Uterus (tissue), 4 donors: ENCODE measurements around the gene GAP43. TPM values are rescaled to one million over a fixed set of nuclear protein-coding genes. Genes with fewer than 3 reads are reported as not detected.

ENCODE experiments used
- DNase-seq, 2 donors: peaks; one replicate each; pipeline ENCODE4 v3.0.0-alpha.2; 2019 to 2020
- H3K27ac ChIP-seq, 2 donors: fragments of 200-600 bp; sonication (generic); 1 replicate in 1 of 2; 2 replicates in 1 of 2; pipeline ENCODE4 v1.5.1; 2016 to 2018
- H3K27me3 ChIP-seq, 2 donors: fragments of 200-600 bp; sonication (generic); one replicate each; pipeline ENCODE4 v1.5.1; 2018 to 2019; ENCODE audit warnings: control low read depth in 1 of 2
- H3K36me3 ChIP-seq, 2 donors: fragments of 200-600 bp; sonication (generic); one replicate each; pipeline ENCODE4 v1.5.1; 2019; ENCODE audit warnings: control low read depth in 1 of 2
- H3K4me1 ChIP-seq, 2 donors: fragments of 200-600 bp; sonication (generic); one replicate each; pipeline ENCODE4 v1.5.1; 2018 to 2019; ENCODE audit warnings: control low read depth in 1 of 2
- H3K4me3 ChIP-seq, 2 donors: fragments of 200-600 bp; sonication (generic); 1 replicate in 1 of 2; 2 replicates in 1 of 2; pipeline ENCODE4 v1.5.1; 2018 to 2019; ENCODE audit warnings: mild to moderate bottlenecking in 1 of 2
- H3K9me3 ChIP-seq, 2 donors: fragments of 200-600 bp; sonication (generic); one replicate each; pipeline ENCODE4 v1.5.1; 2019; ENCODE audit warnings: control low read depth in 1 of 2
- POLR2A ChIP-seq, 2 donors: fragments of 450-650 bp; IDR thresholded peaks; one replicate each; pipeline ENCODE4 v1.6.1; 2016; ENCODE audit warnings: antibody characterized with exemption in 2 of 2, mild to moderate bottlenecking in 1 of 2, moderate library complexity in 1 of 2
- intact Hi-C: fragments of 100-400 bp; cut with DNase I; formaldehyde crosslinking; loops from one replicate; pipeline ENCODE4 v1.15.1; 2023; ENCODE audit warnings: low total_unique reads
- total RNA-seq, 4 donors: library from RNA; depleted of rRNA in 3 of 4; stranded (reverse); fragments of >200 nt in 3 of 4; gene quantifications; one replicate each; pipeline versions ENCODE4 v1.1.0 to v1.2.4, GENCODE V29; 2014 to 2023
- TF ChIP-seq, protein P1 (sequence below), 4 experiments: fragments of 200-600 bp in 2 of 4; fragments of 450-650 bp in 2 of 4; sonication (generic) in 2 of 4; IDR thresholded peaks; one replicate each; pipeline ENCODE4 v1.5.1; 2016 to 2019; ENCODE audit warnings: antibody characterized with exemption in 4 of 4, mild to moderate bottlenecking in 2 of 4, moderate library complexity in 1 of 4
- donor health status: DM: yes; HTN: yes; CAD: no.

GAP43 gene
- total RNA-seq, 4 donors from 2014 or later = 7.0 TPM; not detected in 3

DNA sequence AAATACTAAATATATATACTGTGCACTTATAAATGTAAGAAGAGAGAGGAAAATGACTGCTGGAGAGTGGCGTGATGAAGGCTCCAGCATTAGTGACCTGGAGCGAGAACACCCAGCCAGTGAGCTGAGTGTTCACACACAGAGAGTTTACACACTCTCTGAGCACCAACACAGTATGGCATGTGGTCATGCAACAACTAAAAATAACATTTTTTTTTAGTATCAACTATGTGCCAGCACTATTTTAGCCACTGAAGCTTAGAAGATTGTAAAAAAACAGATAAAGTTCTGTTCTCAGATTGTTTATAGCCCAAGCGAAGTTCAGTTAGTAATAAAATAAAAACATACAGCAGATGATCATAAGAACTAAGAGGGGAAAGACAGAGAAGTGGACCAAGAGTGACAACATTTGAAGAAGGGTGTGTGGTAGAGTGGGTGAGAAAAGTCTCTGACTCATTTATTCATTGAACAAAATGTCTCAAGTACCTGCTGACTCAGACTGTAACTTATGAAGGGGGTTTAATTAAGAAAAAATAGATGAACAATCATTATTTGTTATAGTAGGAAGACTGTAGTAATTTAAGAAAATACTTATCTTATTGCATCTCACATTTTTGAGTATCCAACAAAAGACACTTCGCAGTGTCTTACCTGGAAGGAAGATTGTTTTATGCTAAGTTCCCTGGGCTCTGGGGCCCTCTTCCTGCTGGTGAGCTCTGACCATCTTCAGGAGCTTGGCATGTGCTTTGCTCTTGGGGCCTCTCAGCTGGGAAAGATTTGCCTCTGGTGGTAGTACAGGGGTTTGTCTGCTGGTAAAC lies 43.8 kb downstream of the GAP43 start:
- Histone ChIP-seq H3K4me1 (no peaks in the 10 kb centered on the region), H3K9me3 (no peaks in the 10 kb centered on the region), H3K36me3 (no peaks in the 10 kb centered on the region), H3K27ac (no peak overlapping the region), H3K4me3 (no peak overlapping the region), H3K27me3 (no peaks in the 10 kb centered on the region)
- no peak for DNase-seq
- TF ChIP-seq, protein P1, sequence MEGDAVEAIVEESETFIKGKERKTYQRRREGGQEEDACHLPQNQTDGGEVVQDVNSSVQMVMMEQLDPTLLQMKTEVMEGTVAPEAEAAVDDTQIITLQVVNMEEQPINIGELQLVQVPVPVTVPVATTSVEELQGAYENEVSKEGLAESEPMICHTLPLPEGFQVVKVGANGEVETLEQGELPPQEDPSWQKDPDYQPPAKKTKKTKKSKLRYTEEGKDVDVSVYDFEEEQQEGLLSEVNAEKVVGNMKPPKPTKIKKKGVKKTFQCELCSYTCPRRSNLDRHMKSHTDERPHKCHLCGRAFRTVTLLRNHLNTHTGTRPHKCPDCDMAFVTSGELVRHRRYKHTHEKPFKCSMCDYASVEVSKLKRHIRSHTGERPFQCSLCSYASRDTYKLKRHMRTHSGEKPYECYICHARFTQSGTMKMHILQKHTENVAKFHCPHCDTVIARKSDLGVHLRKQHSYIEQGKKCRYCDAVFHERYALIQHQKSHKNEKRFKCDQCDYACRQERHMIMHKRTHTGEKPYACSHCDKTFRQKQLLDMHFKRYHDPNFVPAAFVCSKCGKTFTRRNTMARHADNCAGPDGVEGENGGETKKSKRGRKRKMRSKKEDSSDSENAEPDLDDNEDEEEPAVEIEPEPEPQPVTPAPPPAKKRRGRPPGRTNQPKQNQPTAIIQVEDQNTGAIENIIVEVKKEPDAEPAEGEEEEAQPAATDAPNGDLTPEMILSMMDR (IDR thresholded peaks at IDR 0.05) = no peak
- TF ChIP-seq POLR2A (IDR thresholded peaks at IDR 0.05) = no peak
- intact Hi-C loops = no loop called here

DNA sequence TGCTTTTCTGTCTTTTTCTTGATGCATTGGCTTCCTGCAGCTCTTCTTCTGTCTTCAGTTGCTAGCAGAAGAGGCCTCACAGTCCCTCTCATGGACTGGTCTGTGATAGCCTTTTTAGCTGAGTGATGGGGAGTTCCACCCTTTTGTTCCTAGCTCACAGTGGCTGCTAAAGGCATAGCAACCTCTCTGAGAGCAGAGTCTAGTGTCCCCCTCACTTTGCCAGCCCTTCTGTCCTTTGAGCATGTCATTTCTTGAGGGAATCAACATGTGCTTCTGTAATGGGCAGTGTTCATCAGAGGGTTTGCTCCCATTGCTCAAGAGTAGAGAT lies 44.4 kb downstream of the GAP43 start:
- Histone ChIP-seq H3K36me3 (no peaks in the 10 kb centered on the region), H3K4me1 (no peaks in the 10 kb centered on the region), H3K27me3 (no peaks in the 10 kb centered on the region), H3K9me3 (no peaks in the 10 kb centered on the region), H3K4me3 (no peak overlapping the region), H3K27ac (no peak overlapping the region)
- no peak for TF ChIP-seq POLR2A (IDR thresholded peaks at IDR 0.05)
- TF ChIP-seq, protein P1 (IDR thresholded peaks at IDR 0.05) = no peak
- intact Hi-C loops = no loop called here
- no peak for DNase-seq

DNA sequence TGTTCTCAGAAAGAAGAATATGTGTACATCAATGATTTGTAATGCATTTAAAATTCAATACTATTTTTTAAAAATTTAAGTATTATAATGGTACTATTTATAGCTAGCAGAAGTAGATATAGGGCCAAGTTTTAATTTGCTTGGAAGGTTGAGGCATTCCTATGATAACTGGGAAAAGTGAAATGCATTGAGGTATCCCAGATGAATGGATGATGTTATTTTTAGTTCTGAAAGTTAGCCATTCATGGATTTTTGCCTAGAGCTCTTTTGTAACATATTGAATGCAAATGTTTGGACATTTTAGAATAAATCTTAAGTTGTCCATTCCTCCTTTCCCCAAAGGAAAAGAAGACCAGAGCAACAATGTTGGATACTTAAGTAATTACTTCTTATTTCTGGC lies 47.6 kb downstream of the GAP43 start:
- DNase-seq = no peak
- no peaks in the 10 kb centered on the region for H3K27me3 ChIP-seq
- no peaks in the 10 kb centered on the region for H3K4me1 ChIP-seq
- no peaks in the 10 kb centered on the region for H3K9me3 ChIP-seq
- no peak overlapping the region for H3K4me3 ChIP-seq
- TF ChIP-seq, protein P1 (IDR thresholded peaks at IDR 0.05) = no peak
- TF ChIP-seq POLR2A (IDR thresholded peaks at IDR 0.05) = no peak
- intact Hi-C loops = no loop called here
- H3K36me3 ChIP-seq = no peaks in the 10 kb centered on the region
- H3K27ac ChIP-seq = no peak overlapping the region

- intact Hi-C loops = no loop called here
- Histone ChIP-seq H3K27me3 (no peaks in the 10 kb centered on the region), H3K36me3 (no peaks in the 10 kb centered on the region), H3K4me1 (no peaks in the 10 kb centered on the region), H3K9me3 (no peaks in the 10 kb centered on the region), H3K4me3 (no peak overlapping the region), H3K27ac (peak overlapping the region; percentile 7 to 33)
- DNase-seq = no peak
- TF ChIP-seq, protein P1 (IDR thresholded peaks at IDR 0.05) = no peak
- TF ChIP-seq POLR2A (IDR thresholded peaks at IDR 0.05) = no peak
Measured at GRCh38 chr3:115671761-115672455, 48.6 kb downstream of the GAP43 start.

GRCh38 chr3:115673881-115674280 lies 50.6 kb downstream of the GAP43 start:
- H3K9me3 ChIP-seq = no peaks in the 10 kb centered on the region
- intact Hi-C loops = no loop called here
- H3K27ac ChIP-seq = no peak overlapping the region
- H3K4me1 ChIP-seq = no peaks in the 10 kb centered on the region
- no peak overlapping the region for H3K4me3 ChIP-seq
- no peaks in the 10 kb centered on the region for H3K27me3 ChIP-seq
- no peaks in the 10 kb centered on the region for H3K36me3 ChIP-seq
- TF ChIP-seq POLR2A (IDR thresholded peaks at IDR 0.05) = no peak
- TF ChIP-seq, protein P1 (IDR thresholded peaks at IDR 0.05) = no peak
- DNase-seq = no peak
